Adrenal gland (tissue), 5 donors: Measurements from ENCODE around the gene FEZF2.

Experiments used
- POLR2A ChIP-seq, 2 donors: fragments of 450-650 bp; IDR thresholded peaks; one replicate each; pipeline ENCODE4 v1.6.1; 2017; ENCODE audit warnings: antibody characterized with exemption in 2 of 2, mild to moderate bottlenecking in 2 of 2, moderate library complexity in 1 of 2
- TF ChIP-seq, protein P1 (sequence below), 6 experiments: fragments of 450-650 bp in 4 of 6; fragments of 200-600 bp in 2 of 6; sonication (generic) in 1 of 6; IDR thresholded peaks; 1 replicate in 5 of 6; 2 replicates in 1 of 6; pipeline versions ENCODE4 v1.5.1 to v1.8.0; 2016 to 2021; ENCODE audit warnings: antibody characterized with exemption in 6 of 6, mild to moderate bottlenecking in 2 of 6, moderate library complexity in 1 of 6
- donor health status: DM: no; HTN: no; CAD: no.

DNA sequence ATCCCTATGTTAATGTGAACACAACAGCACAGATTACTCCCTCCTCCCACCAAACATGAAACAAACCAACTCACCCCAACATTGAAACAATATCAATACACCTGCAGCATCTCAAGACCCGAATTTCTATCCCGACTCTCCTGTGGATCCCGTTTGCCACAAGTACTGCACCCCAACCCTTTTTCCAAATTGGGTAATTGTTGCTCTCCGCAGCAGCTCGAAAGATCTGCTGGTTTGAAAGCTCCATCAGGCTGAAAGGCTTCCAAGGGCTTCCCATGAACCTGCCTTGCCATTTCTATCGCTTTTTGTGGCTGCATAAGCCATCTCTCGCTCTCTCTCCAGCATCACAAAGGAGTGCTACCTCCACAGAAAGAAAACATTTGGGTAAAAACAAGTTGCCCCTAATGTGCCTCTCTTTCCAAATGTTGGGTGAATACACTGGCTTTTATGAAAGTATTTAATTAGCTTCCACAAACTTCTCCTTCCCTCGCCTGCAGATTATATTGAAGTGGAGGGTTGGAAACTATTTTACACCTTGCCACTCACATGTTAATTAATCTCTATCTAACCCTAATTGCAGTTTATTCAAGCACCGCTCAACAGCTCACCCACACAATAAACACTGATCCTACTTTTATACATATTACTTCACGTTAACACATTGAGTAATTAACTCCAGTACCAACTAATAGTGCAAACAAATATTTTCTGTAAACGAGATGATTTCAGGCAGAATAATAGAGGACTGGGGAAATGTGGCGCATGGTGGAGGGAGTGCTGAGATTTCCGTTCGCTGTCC lies 2.5 kb upstream of the FEZF2 start:
- TF ChIP-seq, protein P1, sequence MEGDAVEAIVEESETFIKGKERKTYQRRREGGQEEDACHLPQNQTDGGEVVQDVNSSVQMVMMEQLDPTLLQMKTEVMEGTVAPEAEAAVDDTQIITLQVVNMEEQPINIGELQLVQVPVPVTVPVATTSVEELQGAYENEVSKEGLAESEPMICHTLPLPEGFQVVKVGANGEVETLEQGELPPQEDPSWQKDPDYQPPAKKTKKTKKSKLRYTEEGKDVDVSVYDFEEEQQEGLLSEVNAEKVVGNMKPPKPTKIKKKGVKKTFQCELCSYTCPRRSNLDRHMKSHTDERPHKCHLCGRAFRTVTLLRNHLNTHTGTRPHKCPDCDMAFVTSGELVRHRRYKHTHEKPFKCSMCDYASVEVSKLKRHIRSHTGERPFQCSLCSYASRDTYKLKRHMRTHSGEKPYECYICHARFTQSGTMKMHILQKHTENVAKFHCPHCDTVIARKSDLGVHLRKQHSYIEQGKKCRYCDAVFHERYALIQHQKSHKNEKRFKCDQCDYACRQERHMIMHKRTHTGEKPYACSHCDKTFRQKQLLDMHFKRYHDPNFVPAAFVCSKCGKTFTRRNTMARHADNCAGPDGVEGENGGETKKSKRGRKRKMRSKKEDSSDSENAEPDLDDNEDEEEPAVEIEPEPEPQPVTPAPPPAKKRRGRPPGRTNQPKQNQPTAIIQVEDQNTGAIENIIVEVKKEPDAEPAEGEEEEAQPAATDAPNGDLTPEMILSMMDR (IDR thresholded peaks at IDR 0.05), result no peak
- no peak for TF ChIP-seq POLR2A (IDR thresholded peaks at IDR 0.05)
